ENCODE results near the gene POLD1. TPM values are rescaled to one million over a fixed set of nuclear protein-coding genes. Genes with fewer than 3 reads are reported as not detected.

The POLD1 gene
- total RNA-seq, 2 experiments from 2014 or later: 119 to 233 TPM

DNA sequence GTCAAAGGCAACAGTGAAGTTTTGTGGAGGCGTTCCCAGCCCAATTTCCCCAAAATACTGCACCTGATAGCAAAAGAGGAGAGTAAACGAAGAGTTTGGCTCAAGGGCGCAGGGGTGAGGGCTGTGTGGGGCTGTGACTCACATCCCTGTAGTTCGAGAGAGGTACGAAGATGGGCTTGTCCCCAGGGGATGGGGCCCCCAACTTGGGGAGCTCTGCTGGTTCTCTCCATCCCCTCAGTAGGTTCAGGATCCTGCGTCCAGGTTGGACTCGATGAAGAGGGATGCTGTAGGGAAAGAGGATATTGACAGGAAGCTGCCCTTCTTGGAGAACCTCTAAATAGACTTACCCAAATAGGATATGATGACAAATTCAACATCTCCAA, 22.1 kb upstream of the POLD1 start:
- H3K9me3 ChIP-seq (ENCODE audit: low read length): no peaks in the 10 kb centered on the region
- H3K9me2 ChIP-seq (ENCODE audit: insufficient read depth, low read length): no peaks in the 10 kb centered on the region
- no peak overlapping the region for H2AFZ ChIP-seq (ENCODE audit: low read length)
- H3K4me2 ChIP-seq (ENCODE audit: low read length): no peak overlapping the region
- intact Hi-C loops (cut with micrococcal nuclease; ENCODE audit: unreplicated experiment): loop anchor here (10.0 kb wide), 1 partner anchor 423 kb away; no protein-coding TSS in a partner anchor
- ChIA-PET POLR2A (interaction anchor here (0.5 to 1.9 kb wide), 3 partner anchors 10 to 69 kb away, joined by 3 to 5 read pairs (median 5); no protein-coding TSS in a partner anchor), CTCF (ENCODE audit: unreplicated experiment) (no interaction called here)
- no peaks in the 10 kb centered on the region for H4K20me1 ChIP-seq (ENCODE audit: insufficient read depth, low read length)
- no peak for DNase-seq (ENCODE audit: low spot score)
- peaks cover 79% of the 10 kb centered on the region for H3K4me1 ChIP-seq (ENCODE audit: insufficient read depth, low read length, poor library complexity, severe bottlenecking)
- H3K36me3 ChIP-seq (ENCODE audit: insufficient read depth, low read length): peaks cover 10% of the 10 kb centered on the region
- no peak overlapping the region for H3K4me3 ChIP-seq (ENCODE audit: low read depth, low read length, poor library complexity, severe bottlenecking)
- no peaks in the 10 kb centered on the region for H3K79me2 ChIP-seq (ENCODE audit: insufficient read depth, low read depth, low read length)
- BruUV-seq (replicated peaks): no TSS peak
- TF ChIP-seq EZH2phosphoT487 (IDR thresholded peaks at IDR 0.05; ENCODE audit: borderline replicate concordance, low read depth, low read length): no peak
- TF ChIP-seq, protein P1, sequence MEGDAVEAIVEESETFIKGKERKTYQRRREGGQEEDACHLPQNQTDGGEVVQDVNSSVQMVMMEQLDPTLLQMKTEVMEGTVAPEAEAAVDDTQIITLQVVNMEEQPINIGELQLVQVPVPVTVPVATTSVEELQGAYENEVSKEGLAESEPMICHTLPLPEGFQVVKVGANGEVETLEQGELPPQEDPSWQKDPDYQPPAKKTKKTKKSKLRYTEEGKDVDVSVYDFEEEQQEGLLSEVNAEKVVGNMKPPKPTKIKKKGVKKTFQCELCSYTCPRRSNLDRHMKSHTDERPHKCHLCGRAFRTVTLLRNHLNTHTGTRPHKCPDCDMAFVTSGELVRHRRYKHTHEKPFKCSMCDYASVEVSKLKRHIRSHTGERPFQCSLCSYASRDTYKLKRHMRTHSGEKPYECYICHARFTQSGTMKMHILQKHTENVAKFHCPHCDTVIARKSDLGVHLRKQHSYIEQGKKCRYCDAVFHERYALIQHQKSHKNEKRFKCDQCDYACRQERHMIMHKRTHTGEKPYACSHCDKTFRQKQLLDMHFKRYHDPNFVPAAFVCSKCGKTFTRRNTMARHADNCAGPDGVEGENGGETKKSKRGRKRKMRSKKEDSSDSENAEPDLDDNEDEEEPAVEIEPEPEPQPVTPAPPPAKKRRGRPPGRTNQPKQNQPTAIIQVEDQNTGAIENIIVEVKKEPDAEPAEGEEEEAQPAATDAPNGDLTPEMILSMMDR (conservative IDR thresholded peaks at IDR 0.05; ENCODE audit: low read length): no peak
- H3K27ac ChIP-seq (ENCODE audit: low read depth, low read length, poor library complexity, severe bottlenecking): no peak overlapping the region

DNA sequence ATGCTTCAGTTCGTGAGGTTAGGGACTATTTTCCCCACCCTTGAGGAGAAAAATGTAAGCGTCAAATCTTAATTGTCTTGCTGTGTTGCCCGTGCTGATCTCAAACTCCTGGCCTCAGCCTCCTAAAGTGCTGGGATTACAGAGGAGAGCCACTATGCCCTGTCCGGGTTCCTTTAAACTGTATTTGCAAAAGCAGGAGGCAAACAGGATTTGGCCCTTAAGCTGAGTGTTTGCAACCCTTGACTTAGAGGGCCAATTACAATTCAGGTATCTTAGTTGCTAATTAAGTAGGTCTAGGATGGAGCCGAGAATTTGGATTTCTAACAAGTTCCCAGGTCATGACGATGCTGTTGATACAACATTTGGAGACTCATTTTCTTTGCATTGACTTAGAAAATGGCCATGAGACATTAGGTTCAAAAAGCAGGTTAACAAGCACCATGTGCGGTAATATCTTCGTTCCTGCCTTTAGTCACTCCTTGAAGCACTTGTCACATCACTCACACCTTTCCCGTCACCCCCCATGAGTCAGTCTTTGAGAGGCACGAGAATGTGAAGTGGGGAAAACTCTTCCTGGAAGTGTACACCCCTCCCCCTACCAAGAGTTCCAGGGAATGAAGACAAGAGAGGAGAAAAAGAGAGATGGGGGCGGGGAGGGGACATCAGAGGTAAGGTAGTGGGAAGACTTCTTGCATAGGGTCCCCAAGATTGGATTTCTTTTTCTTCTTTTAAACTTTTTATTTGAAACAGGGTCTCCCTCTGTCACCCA, 21.3 kb upstream of the POLD1 start:
- Histone ChIP-seq H2AFZ (ENCODE audit: low read length) (no peak overlapping the region; the same call in 1 of the 2 replicates), H3K9me3 (ENCODE audit: low read length) (no peaks in the 10 kb centered on the region), H3K79me2 (ENCODE audit: insufficient read depth, low read depth, low read length) (no peaks in the 10 kb centered on the region), H3K36me3 (ENCODE audit: insufficient read depth, low read length) (peaks cover 10% of the 10 kb centered on the region), H3K4me3 (ENCODE audit: low read depth, low read length, poor library complexity, severe bottlenecking) (peak overlapping the region; percentile 15), H4K20me1 (ENCODE audit: insufficient read depth, low read length) (no peaks in the 10 kb centered on the region), H3K27ac (ENCODE audit: low read depth, low read length, poor library complexity, severe bottlenecking) (peak overlapping the region; percentile 6), H3K9me2 (ENCODE audit: insufficient read depth, low read length) (no peaks in the 10 kb centered on the region), H3K4me2 (ENCODE audit: low read length) (peak overlapping the region; percentile 47), H3K4me1 (ENCODE audit: insufficient read depth, low read length, poor library complexity, severe bottlenecking) (peaks cover 80% of the 10 kb centered on the region)
- no peak for TF ChIP-seq EZH2phosphoT487 (IDR thresholded peaks at IDR 0.05; ENCODE audit: borderline replicate concordance, low read depth, low read length)
- TF ChIP-seq, protein P1 (conservative IDR thresholded peaks at IDR 0.05; ENCODE audit: low read length): no peak
- intact Hi-C loops (cut with micrococcal nuclease; ENCODE audit: unreplicated experiment): loop anchor here (10.0 kb wide), 1 partner anchor 422 kb away; no protein-coding TSS in a partner anchor
- ChIA-PET POLR2A (interaction anchor here (0.5 to 1.9 kb wide), 2 partner anchors 11 to 69 kb away, joined by 3 to 5 read pairs; no protein-coding TSS in a partner anchor), CTCF (ENCODE audit: unreplicated experiment) (no interaction called here)
- BruUV-seq (replicated peaks): TSS peak; percentile 58
- no peak for DNase-seq (ENCODE audit: low spot score)

All from OCI-LY7 (cell line).